ENCODE results near the gene PLEKHA7.

Gene PLEKHA7

GRCh38 chr11:17012712-17013547 is 1.3 kb downstream of the PLEKHA7 start:
- H3K79me2 ChIP-seq (ENCODE audit: control insufficient read depth, low read length): no peaks in the 10 kb centered on the region
- H3K27ac ChIP-seq (ENCODE audit: low read depth, low read length): no peak overlapping the region
- H3K9me3 ChIP-seq (ENCODE audit: control insufficient read depth, insufficient read depth, low read length): no peaks in the 10 kb centered on the region
- H3K4me2 ChIP-seq (ENCODE audit: low read length): no peak overlapping the region
- H3F3A ChIP-seq (ENCODE audit: control insufficient read depth, insufficient read depth): no peaks in the 10 kb centered on the region
- H3K27me3 ChIP-seq (ENCODE audit: control insufficient read depth, low read length): peaks cover 49% of the 10 kb centered on the region
- H3K4me3 ChIP-seq (ENCODE audit: low read length): no peak overlapping the region
- no peaks in the 10 kb centered on the region for H3K9me2 ChIP-seq (replicated peaks; ENCODE audit: control insufficient read depth, low read length)
- H3K36me3 ChIP-seq (ENCODE audit: control insufficient read depth, low read length): no peaks in the 10 kb centered on the region
- TF ChIP-seq EZH2phosphoT487 (IDR thresholded peaks at IDR 0.05; ENCODE audit: borderline replicate concordance, low read length) (no peak), CTCF (IDR thresholded peaks at IDR 0.05; ENCODE audit: low read depth, low read length, poor library complexity, severe bottlenecking) (no peak)
- H4K20me1 ChIP-seq (ENCODE audit: control insufficient read depth, insufficient read depth, low read depth, low read length): no peaks in the 10 kb centered on the region
- H3K4me1 ChIP-seq (ENCODE audit: control insufficient read depth, low read length): peaks cover 4% of the 10 kb centered on the region; the same call in 1 of the 2 replicates

- Histone ChIP-seq H3K4me3 (ENCODE audit: low read length) (no peak overlapping the region), H3K27ac (ENCODE audit: low read depth, low read length) (no peak overlapping the region), H3K9me2 (replicated peaks; ENCODE audit: control insufficient read depth, low read length) (no peaks in the 10 kb centered on the region), H3F3A (ENCODE audit: control insufficient read depth, insufficient read depth) (no peaks in the 10 kb centered on the region), H3K79me2 (ENCODE audit: control insufficient read depth, low read length) (no peaks in the 10 kb centered on the region), H3K9me3 (ENCODE audit: control insufficient read depth, insufficient read depth, low read length) (no peaks in the 10 kb centered on the region), H3K4me2 (ENCODE audit: low read length) (no peak overlapping the region), H3K4me1 (ENCODE audit: control insufficient read depth, low read length) (peaks cover 4% of the 10 kb centered on the region; the same call in 1 of the 2 replicates), H4K20me1 (ENCODE audit: control insufficient read depth, insufficient read depth, low read depth, low read length) (no peaks in the 10 kb centered on the region), H3K27me3 (ENCODE audit: control insufficient read depth, low read length) (peaks cover 49% of the 10 kb centered on the region), H3K36me3 (ENCODE audit: control insufficient read depth, low read length) (no peaks in the 10 kb centered on the region)
- TF ChIP-seq EZH2phosphoT487 (IDR thresholded peaks at IDR 0.05; ENCODE audit: borderline replicate concordance, low read length) (no peak), CTCF (IDR thresholded peaks at IDR 0.05; ENCODE audit: low read depth, low read length, poor library complexity, severe bottlenecking) (no peak)
Measured at GRCh38 chr11:17012179-17012578, 2.0 kb downstream of the PLEKHA7 start.

- no peaks in the 10 kb centered on the region for H3K36me3 ChIP-seq (ENCODE audit: control insufficient read depth, low read length)
- no peaks in the 10 kb centered on the region for H3F3A ChIP-seq (ENCODE audit: control insufficient read depth, insufficient read depth)
- H3K4me3 ChIP-seq (ENCODE audit: low read length): no peak overlapping the region
- H3K4me2 ChIP-seq (ENCODE audit: low read length): no peak overlapping the region
- H3K27ac ChIP-seq (ENCODE audit: low read depth, low read length): no peak overlapping the region
- no peak for TF ChIP-seq EZH2phosphoT487 (IDR thresholded peaks at IDR 0.05; ENCODE audit: borderline replicate concordance, low read length)
- TF ChIP-seq CTCF (IDR thresholded peaks at IDR 0.05; ENCODE audit: low read depth, low read length, poor library complexity, severe bottlenecking): no peak
- peaks cover 43% of the 10 kb centered on the region for H3K27me3 ChIP-seq (ENCODE audit: control insufficient read depth, low read length)
- peaks cover 4% of the 10 kb centered on the region; the same call in 1 of the 2 replicates for H3K4me1 ChIP-seq (ENCODE audit: control insufficient read depth, low read length)
- H3K9me2 ChIP-seq (replicated peaks; ENCODE audit: control insufficient read depth, low read length): no peaks in the 10 kb centered on the region
- H3K79me2 ChIP-seq (ENCODE audit: control insufficient read depth, low read length): no peaks in the 10 kb centered on the region
- H3K9me3 ChIP-seq (ENCODE audit: control insufficient read depth, insufficient read depth, low read length): no peaks in the 10 kb centered on the region
- no peaks in the 10 kb centered on the region for H4K20me1 ChIP-seq (ENCODE audit: control insufficient read depth, insufficient read depth, low read depth, low read length)
Measured at GRCh38 chr11:17010851-17011420, 3.3 kb downstream of the PLEKHA7 start.

Measured in DOHH2 (cell line).